GM12873 (cell line): ENCODE measurements around the gene SCEL.

Source experiments
- CTCF ChIP-seq: IDR thresholded peaks from 2 replicates; pipeline ENCODE4 v1.5.1; 2012; ENCODE audit warnings: low read depth, mild to moderate bottlenecking, moderate library complexity, low read length, control low read depth; ENCODE audit not compliant: insufficient read depth; ENCODE audit errors: missing control alignments

The SCEL gene

DNA sequence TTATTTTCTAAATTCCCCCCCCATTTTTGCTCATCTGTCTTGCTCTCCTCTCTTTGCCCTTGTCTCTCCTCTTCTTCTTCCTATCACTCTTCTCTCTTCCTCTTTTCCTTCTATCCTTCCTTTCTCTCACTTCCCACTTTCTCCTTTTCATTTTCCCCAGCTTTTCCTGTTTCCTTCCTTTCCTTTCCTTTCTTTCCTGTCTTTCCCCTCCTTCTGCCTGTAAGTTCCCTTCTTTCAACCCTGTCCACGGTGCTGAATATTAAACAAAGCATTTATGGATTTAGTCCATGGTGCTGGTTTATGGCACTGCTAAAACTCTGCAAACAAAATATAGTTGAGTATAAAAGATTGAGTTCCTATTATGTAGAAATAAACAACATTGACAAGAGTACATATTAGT lies 27.6 kb downstream of the SCEL start:
- TF ChIP-seq CTCF = no peak

GRCh38 chr13:77565635-77566034 lies 30.1 kb downstream of the SCEL start:
- peak; percentile 57 for TF ChIP-seq CTCF

DNA sequence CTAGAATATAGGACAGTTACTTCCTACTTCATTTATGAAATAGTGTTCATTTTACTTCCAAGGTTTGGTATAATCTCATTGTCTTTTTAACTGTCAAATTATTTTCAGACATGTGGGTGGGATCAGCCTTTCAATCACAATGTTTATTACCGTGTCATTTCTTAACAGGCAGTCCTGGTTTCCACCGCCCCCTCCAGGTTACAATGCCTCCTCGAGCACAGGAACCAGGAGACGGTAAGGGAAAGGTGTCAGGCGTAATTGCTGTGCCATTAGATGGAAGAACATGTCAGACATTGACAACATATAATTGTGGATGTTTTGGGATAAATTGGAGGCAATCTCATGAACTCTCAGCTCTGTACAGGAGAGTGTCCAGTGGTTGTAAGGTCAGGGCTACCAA lies 36.5 kb downstream of the SCEL start:
- no peak for TF ChIP-seq CTCF

GRCh38 chr13:77574096-77574495 lies 38.6 kb downstream of the SCEL start:
- TF ChIP-seq CTCF = no peak

GRCh38 chr13:77579959-77580358 lies 44.5 kb downstream of the SCEL start:
- TF ChIP-seq CTCF = no peak

- no peak for TF ChIP-seq CTCF
Observed at GRCh38 chr13:77580748-77581147, 45.2 kb downstream of the SCEL start.

DNA sequence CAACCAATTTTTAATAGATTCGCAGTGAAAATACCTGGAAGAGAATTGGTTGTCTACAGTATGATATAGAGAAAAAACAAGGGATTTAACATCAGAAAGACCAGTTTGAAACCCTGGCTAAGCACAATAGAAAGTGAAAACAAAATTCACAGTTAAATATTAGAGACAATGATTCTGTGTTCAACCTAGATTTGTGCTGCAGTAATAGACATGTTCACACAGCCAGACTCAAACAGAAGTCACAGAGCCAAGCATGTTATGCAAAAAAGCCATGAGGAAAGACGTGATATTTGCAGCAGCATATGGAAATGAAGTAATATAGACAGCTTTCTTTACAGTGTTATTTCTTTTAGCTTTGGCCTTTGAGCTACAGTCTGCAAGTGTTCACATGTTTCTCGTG lies 48.1 kb downstream of the SCEL start:
- TF ChIP-seq CTCF = no peak
